ENCODE data around the gene DRC1.

DRC1 gene

GRCh38 chr2:26400723-26401122, 997 bp upstream of the DRC1 start:
- no peak for DNase-seq

GRCh38 chr2:26407526-26407925, 5.8 kb downstream of the DRC1 start:
- no peak for DNase-seq

GRCh38 chr2:26409785-26410184, 8.1 kb downstream of the DRC1 start:
- DNase-seq = no peak

GRCh38 chr2:26410764-26411243, 9.1 kb downstream of the DRC1 start:
- no peak for DNase-seq

GRCh38 chr2:26411419-26411818, 9.7 kb downstream of the DRC1 start:
- no peak for DNase-seq

- DNase-seq = peak; percentile 94
These were observed 10.5 kb downstream of the DRC1 start for GRCh38 chr2:26412091-26412673.

- peak; percentile 45 for DNase-seq
These were observed 12.6 kb downstream of the DRC1 start for GRCh38 chr2:26414311-26414710.

GRCh38 chr2:26421961-26422360, 20.2 kb downstream of the DRC1 start:
- DNase-seq = no peak

GRCh38 chr2:26422947-26423629, 21.4 kb downstream of the DRC1 start:
- DNase-seq = peak; percentile 13

- no peak for DNase-seq
These were observed 22.0 kb downstream of the DRC1 start for GRCh38 chr2:26423750-26424149.

GRCh38 chr2:26424221-26424620, 22.5 kb downstream of the DRC1 start:
- DNase-seq = no peak

GRCh38 chr2:26428846-26429245, 27.1 kb downstream of the DRC1 start:
- DNase-seq = no peak

- peak; percentile 8 for DNase-seq
These were observed 28.3 kb downstream of the DRC1 start for GRCh38 chr2:26429779-26430578.

- DNase-seq = no peak
These were observed 29.1 kb downstream of the DRC1 start for GRCh38 chr2:26430826-26431225.

GRCh38 chr2:26432363-26432762, 30.6 kb downstream of the DRC1 start:
- no peak for DNase-seq

- no peak for DNase-seq
These were observed 31.1 kb downstream of the DRC1 start for GRCh38 chr2:26432859-26433258.

GRCh38 chr2:26435106-26435505, 33.4 kb downstream of the DRC1 start:
- DNase-seq = no peak

- DNase-seq = no peak
These were observed 36.8 kb downstream of the DRC1 start for GRCh38 chr2:26438526-26438925.

- no peak for DNase-seq
These were observed 37.2 kb downstream of the DRC1 start for GRCh38 chr2:26438926-26439325.

GRCh38 chr2:26442301-26442700, 40.6 kb downstream of the DRC1 start:
- DNase-seq = no peak

- no peak for DNase-seq
These were observed 41.0 kb downstream of the DRC1 start for GRCh38 chr2:26442707-26443106.

GRCh38 chr2:26444236-26444635, 42.5 kb downstream of the DRC1 start:
- no peak for DNase-seq

GRCh38 chr2:26448651-26449050, 46.9 kb downstream of the DRC1 start:
- DNase-seq = no peak
